Neural cell (in vitro differentiated cells): ENCODE data around the gene KLHL6.

Source experiments
- CTCF ChIP-seq: fragments of 450-650 bp; IDR thresholded peaks from 2 replicates; pipeline ENCODE4 v1.5.1; 2014; ENCODE audit warnings: antibody characterized with exemption, mild to moderate bottlenecking, moderate library complexity; ENCODE audit not compliant: poor library complexity, severe bottlenecking
- EP300 ChIP-seq: fragments of 450-650 bp; conservative IDR thresholded peaks from 2 replicates; pipeline ENCODE4 v1.6.1; 2014; ENCODE audit warnings: antibody characterized with exemption, mild to moderate bottlenecking, moderate library complexity; ENCODE audit not compliant: poor library complexity, severe bottlenecking
- EZH2 ChIP-seq: fragments of 200-600, 300-800 bp; shearing (Covaris generic), sonication (generic); IDR thresholded peaks from 2 replicates; pipeline ENCODE4 v1.6.1; 2014; ENCODE audit warnings: antibody characterized with exemption, low read length, borderline replicate concordance, mild to moderate bottlenecking; ENCODE audit not compliant: insufficient read depth, poor library complexity, severe bottlenecking
- MXI1 ChIP-seq: fragments of 450-650 bp; conservative IDR thresholded peaks from 2 replicates; pipeline ENCODE4 v1.6.1; 2014; ENCODE audit warnings: antibody characterized with exemption, mild to moderate bottlenecking; ENCODE audit not compliant: poor library complexity, severe bottlenecking
- POLR2AphosphoS5 ChIP-seq: IDR thresholded peaks from 2 replicates; pipeline ENCODE4 v1.6.1; 2012
- RAD21 ChIP-seq: fragments of 450-650 bp; conservative IDR thresholded peaks from 2 replicates; pipeline ENCODE4 v1.6.1; 2014; ENCODE audit warnings: antibody characterized with exemption, mild to moderate bottlenecking, moderate library complexity
- TF ChIP-seq, protein P1 (sequence below): IDR thresholded peaks from 2 replicates; pipeline ENCODE4 v1.6.1; 2012; ENCODE audit warnings: borderline replicate concordance

- TF ChIP-seq CTCF (no peak), EP300 (no peak), EZH2 (no peak), POLR2AphosphoS5 (no peak), RAD21 (no peak), MXI1 (no peak)
- TF ChIP-seq, protein P1, sequence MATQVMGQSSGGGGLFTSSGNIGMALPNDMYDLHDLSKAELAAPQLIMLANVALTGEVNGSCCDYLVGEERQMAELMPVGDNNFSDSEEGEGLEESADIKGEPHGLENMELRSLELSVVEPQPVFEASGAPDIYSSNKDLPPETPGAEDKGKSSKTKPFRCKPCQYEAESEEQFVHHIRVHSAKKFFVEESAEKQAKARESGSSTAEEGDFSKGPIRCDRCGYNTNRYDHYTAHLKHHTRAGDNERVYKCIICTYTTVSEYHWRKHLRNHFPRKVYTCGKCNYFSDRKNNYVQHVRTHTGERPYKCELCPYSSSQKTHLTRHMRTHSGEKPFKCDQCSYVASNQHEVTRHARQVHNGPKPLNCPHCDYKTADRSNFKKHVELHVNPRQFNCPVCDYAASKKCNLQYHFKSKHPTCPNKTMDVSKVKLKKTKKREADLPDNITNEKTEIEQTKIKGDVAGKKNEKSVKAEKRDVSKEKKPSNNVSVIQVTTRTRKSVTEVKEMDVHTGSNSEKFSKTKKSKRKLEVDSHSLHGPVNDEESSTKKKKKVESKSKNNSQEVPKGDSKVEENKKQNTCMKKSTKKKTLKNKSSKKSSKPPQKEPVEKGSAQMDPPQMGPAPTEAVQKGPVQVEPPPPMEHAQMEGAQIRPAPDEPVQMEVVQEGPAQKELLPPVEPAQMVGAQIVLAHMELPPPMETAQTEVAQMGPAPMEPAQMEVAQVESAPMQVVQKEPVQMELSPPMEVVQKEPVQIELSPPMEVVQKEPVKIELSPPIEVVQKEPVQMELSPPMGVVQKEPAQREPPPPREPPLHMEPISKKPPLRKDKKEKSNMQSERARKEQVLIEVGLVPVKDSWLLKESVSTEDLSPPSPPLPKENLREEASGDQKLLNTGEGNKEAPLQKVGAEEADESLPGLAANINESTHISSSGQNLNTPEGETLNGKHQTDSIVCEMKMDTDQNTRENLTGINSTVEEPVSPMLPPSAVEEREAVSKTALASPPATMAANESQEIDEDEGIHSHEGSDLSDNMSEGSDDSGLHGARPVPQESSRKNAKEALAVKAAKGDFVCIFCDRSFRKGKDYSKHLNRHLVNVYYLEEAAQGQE: no peak
Measured at GRCh38 chr3:183529717-183530116, 25.8 kb downstream of the KLHL6 start.
